HG03439 (cell line): ENCODE data around the gene SMC6.

Experiments used
- ATAC-seq: cut with Tn5 transposase; IDR thresholded peaks from one replicate; pipeline ENCODE4 v1.9.1; 2021; ENCODE audit warnings: mild to moderate bottlenecking, moderate library complexity; ENCODE audit not compliant: unreplicated experiment

SMC6 gene

GRCh38 chr2:17719562-17720371 is 33.8 kb downstream of the SMC6 start:
- no peak for ATAC-seq

GRCh38 chr2:17718689-17719088 is 34.9 kb downstream of the SMC6 start:
- no peak for ATAC-seq

- ATAC-seq = no peak
These were observed 35.9 kb downstream of the SMC6 start for GRCh38 chr2:17717666-17718065.

GRCh38 chr2:17713291-17713690 is 40.3 kb downstream of the SMC6 start:
- no peak for ATAC-seq

GRCh38 chr2:17710547-17711248 is 42.9 kb downstream of the SMC6 start:
- no peak for ATAC-seq

- ATAC-seq = no peak
These were observed 43.7 kb downstream of the SMC6 start for GRCh38 chr2:17709897-17710296.

- no peak for ATAC-seq
These were observed 45.1 kb downstream of the SMC6 start for GRCh38 chr2:17708501-17708900.

- ATAC-seq = no peak
These were observed 46.8 kb downstream of the SMC6 start for GRCh38 chr2:17706845-17707244.

- no peak for ATAC-seq
These were observed 62.8 kb downstream of the SMC6 start for GRCh38 chr2:17690776-17691175.

GRCh38 chr2:17689010-17689409 is 64.6 kb downstream of the SMC6 start:
- ATAC-seq = no peak

- no peak for ATAC-seq
These were observed 65.0 kb downstream of the SMC6 start for GRCh38 chr2:17688600-17688999.

GRCh38 chr2:17683981-17684380 is 69.6 kb downstream of the SMC6 start:
- ATAC-seq = no peak

GRCh38 chr2:17682098-17682857 is 71.3 kb downstream of the SMC6 start:
- no peak for ATAC-seq

- ATAC-seq = no peak
These were observed 73.5 kb downstream of the SMC6 start for GRCh38 chr2:17680119-17680518.

- no peak for ATAC-seq
These were observed 78.8 kb downstream of the SMC6 start for GRCh38 chr2:17674817-17675216.

GRCh38 chr2:17672583-17673317 is 80.9 kb downstream of the SMC6 start:
- ATAC-seq = peak; percentile 70

- no peak for ATAC-seq
These were observed 85.7 kb downstream of the SMC6 start for GRCh38 chr2:17667898-17668297.

GRCh38 chr2:17664534-17664933 is 89.1 kb downstream of the SMC6 start:
- ATAC-seq = no peak

GRCh38 chr2:17662723-17663122 is 90.9 kb downstream of the SMC6 start:
- no peak for ATAC-seq

GRCh38 chr2:17661460-17661859 is 92.2 kb downstream of the SMC6 start:
- no peak for ATAC-seq

GRCh38 chr2:17660219-17660618 is 93.4 kb downstream of the SMC6 start:
- ATAC-seq = no peak
